Ishikawa (cell line): ENCODE results near the gene GPR150.

Source experiments
- CEBPB ChIP-seq: IDR thresholded peaks from 2 replicates; pipeline ENCODE4 v1.6.1; 2012
- CREB1 ChIP-seq: IDR thresholded peaks from 2 replicates; pipeline ENCODE4 v1.6.1; 2012; ENCODE audit warnings: low read depth
- EGR1 ChIP-seq: IDR thresholded peaks from 2 replicates; pipeline ENCODE4 v1.6.1; 2012
- EP300 ChIP-seq: IDR thresholded peaks from 2 replicates; pipeline ENCODE4 v1.6.1; 2012; ENCODE audit warnings: borderline replicate concordance
- FOXM1 ChIP-seq: IDR thresholded peaks from 2 replicates; pipeline ENCODE4 v1.6.1; 2012; ENCODE audit warnings: low read depth, borderline replicate concordance
- MAX ChIP-seq: IDR thresholded peaks from 2 replicates; pipeline ENCODE4 v1.6.1; 2012
- NFIC ChIP-seq: IDR thresholded peaks from 2 replicates; pipeline ENCODE4 v1.6.1; 2012
- RAD21 ChIP-seq: IDR thresholded peaks from 2 replicates; pipeline ENCODE4 v1.6.1; 2012; ENCODE audit warnings: low read depth
- TAF1 ChIP-seq: IDR thresholded peaks from 2 replicates; pipeline ENCODE4 v1.6.1; 2012; ENCODE audit warnings: low read depth, mild to moderate bottlenecking
- TCF12 ChIP-seq: IDR thresholded peaks from 2 replicates; pipeline ENCODE4 v1.6.1; 2012; ENCODE audit warnings: low read depth
- TEAD4 ChIP-seq: IDR thresholded peaks from 2 replicates; pipeline ENCODE4 v1.6.1; 2012
- YY1 ChIP-seq: IDR thresholded peaks from 2 replicates; pipeline ENCODE4 v1.6.1; 2012; ENCODE audit warnings: low read depth
- ZBTB7A ChIP-seq: IDR thresholded peaks from 2 replicates; pipeline ENCODE4 v1.6.1; 2012; ENCODE audit warnings: low read depth
- TF ChIP-seq, protein P1 (sequence below): IDR thresholded peaks from 2 replicates; pipeline ENCODE4 v1.6.1; 2012; ENCODE audit warnings: low read depth, mild to moderate bottlenecking
- TF ChIP-seq, protein P2 (sequence below): IDR thresholded peaks from 2 replicates; pipeline ENCODE4 v1.6.1; 2012

GPR150 gene

DNA sequence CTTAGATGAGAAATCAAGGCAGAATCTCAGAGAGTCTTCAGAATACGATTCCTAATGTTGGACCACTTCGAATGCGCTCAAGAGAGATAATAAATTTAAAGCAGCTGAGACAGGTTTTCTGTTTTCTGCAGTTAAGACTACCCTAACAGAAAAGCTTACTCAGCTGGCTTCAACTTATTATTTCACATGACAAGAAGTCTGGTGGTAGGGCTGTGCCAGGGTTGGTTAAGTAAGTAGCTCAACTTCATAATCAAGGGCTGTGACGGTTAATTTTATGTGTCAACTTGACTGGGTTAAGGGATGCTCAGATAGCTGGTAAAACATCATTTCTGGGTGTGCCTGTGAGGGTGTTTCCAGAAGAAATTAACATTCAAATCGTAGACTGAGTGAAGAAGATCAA lies 3.8 kb downstream of the GPR150 start:
- TF ChIP-seq CEBPB (no peak), NFIC (no peak), ZBTB7A (no peak), RAD21 (no peak), EP300 (no peak), YY1 (no peak), TEAD4 (no peak), CREB1 (no peak), MAX (no peak), EGR1 (no peak), TCF12 (no peak), TAF1 (no peak)
- TF ChIP-seq, protein P1, sequence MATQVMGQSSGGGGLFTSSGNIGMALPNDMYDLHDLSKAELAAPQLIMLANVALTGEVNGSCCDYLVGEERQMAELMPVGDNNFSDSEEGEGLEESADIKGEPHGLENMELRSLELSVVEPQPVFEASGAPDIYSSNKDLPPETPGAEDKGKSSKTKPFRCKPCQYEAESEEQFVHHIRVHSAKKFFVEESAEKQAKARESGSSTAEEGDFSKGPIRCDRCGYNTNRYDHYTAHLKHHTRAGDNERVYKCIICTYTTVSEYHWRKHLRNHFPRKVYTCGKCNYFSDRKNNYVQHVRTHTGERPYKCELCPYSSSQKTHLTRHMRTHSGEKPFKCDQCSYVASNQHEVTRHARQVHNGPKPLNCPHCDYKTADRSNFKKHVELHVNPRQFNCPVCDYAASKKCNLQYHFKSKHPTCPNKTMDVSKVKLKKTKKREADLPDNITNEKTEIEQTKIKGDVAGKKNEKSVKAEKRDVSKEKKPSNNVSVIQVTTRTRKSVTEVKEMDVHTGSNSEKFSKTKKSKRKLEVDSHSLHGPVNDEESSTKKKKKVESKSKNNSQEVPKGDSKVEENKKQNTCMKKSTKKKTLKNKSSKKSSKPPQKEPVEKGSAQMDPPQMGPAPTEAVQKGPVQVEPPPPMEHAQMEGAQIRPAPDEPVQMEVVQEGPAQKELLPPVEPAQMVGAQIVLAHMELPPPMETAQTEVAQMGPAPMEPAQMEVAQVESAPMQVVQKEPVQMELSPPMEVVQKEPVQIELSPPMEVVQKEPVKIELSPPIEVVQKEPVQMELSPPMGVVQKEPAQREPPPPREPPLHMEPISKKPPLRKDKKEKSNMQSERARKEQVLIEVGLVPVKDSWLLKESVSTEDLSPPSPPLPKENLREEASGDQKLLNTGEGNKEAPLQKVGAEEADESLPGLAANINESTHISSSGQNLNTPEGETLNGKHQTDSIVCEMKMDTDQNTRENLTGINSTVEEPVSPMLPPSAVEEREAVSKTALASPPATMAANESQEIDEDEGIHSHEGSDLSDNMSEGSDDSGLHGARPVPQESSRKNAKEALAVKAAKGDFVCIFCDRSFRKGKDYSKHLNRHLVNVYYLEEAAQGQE = no peak

DNA sequence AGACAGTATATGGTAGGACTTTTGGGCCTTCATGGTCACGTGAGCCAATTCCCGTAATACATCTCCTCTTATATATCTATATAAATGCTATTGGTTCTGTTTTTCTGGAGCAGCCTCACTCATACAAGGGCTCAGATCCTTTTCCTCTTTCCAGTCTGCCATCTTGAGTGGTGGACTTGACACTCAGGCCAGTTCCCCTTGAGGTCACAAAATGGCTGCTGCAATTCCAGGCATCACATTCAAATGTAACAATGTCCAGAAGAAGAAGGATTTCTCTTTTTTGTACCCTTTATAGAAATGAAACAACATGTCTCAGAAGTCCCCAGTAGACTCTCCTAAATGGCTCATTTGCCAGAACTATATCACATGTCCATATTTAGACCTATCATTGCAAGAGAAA lies 4.5 kb downstream of the GPR150 start:
- TF ChIP-seq RAD21 = no peak
- no peak for TF ChIP-seq FOXM1
- TF ChIP-seq CREB1 = no peak
- no peak for TF ChIP-seq TEAD4
- no peak for TF ChIP-seq EP300
- no peak for TF ChIP-seq ZBTB7A
- no peak for TF ChIP-seq TCF12
- TF ChIP-seq EGR1 = no peak
- no peak for TF ChIP-seq NFIC

DNA sequence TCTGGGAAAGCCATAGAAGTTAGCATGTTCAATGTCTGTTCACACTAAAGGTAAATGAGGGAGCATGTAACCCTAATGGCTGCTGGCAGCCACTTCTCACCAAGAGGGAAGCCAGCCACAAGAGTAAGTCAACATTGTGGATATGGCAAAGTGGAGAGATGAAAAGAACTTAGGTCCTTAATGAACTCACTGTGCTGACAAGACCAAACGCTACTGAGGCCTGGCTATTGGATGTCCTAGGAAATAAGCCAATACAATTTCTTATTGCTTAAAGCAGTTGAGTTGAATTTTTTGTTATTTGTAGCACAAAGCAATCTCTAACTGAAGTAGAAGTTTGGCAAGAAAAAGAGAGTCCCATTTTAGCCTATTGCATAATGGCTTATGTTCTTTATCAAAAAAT lies 6.8 kb downstream of the GPR150 start:
- no peak for TF ChIP-seq CEBPB
- TF ChIP-seq TAF1 = no peak
- no peak for TF ChIP-seq EP300
- no peak for TF ChIP-seq CREB1
- TF ChIP-seq TCF12 = no peak
- TF ChIP-seq ZBTB7A = no peak
- TF ChIP-seq, protein P2, sequence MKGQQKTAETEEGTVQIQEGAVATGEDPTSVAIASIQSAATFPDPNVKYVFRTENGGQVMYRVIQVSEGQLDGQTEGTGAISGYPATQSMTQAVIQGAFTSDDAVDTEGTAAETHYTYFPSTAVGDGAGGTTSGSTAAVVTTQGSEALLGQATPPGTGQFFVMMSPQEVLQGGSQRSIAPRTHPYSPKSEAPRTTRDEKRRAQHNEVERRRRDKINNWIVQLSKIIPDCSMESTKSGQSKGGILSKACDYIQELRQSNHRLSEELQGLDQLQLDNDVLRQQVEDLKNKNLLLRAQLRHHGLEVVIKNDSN = no peak
- no peak for TF ChIP-seq YY1
- no peak for TF ChIP-seq NFIC
- TF ChIP-seq RAD21 = no peak
- TF ChIP-seq TEAD4 = no peak
- no peak for TF ChIP-seq EGR1
- no peak for TF ChIP-seq MAX
- no peak for TF ChIP-seq FOXM1
- TF ChIP-seq, protein P1 = no peak

GRCh38 chr5:95627971-95628810 lies 8.3 kb downstream of the GPR150 start:
- TF ChIP-seq EP300 (no peak), YY1 (no peak), RAD21 (no peak), EGR1 (no peak)

GRCh38 chr5:95628933-95629332 lies 9.0 kb downstream of the GPR150 start:
- TF ChIP-seq CREB1 (no peak), MAX (no peak), FOXM1 (no peak), TAF1 (no peak), EP300 (no peak)
- TF ChIP-seq, protein P2 = no peak
